Calu3 (cell line): ENCODE data around the gene ABCB10. TPM values are rescaled to one million over a fixed set of nuclear protein-coding genes. Genes with fewer than 3 reads are reported as not detected.
"Not testable (repeated sequence)": the region's sequence is repeated elsewhere in the genome, so short reads cannot be mapped to it uniquely, and the experiment has no call there.

Experiments used
- BruUV-seq: library from RNA; stranded (reverse); fragments of 400-500 nt; replicated peaks from 2 replicates; lab custom pipeline; 2021; lab: Mats Ljungman, UMichigan
- CTCF ChIA-PET: fragments of 300-600 bp; sonication (Branson Sonifier 250); formaldehyde crosslinking; loops from one replicate; lab custom pipeline; 2022; ENCODE audit warnings: antibody characterized with exemption; lab: Charles Lee
- DNase-seq: peaks from one replicate; pipeline ENCODE4 v3.0.0; 2022
- H3K27ac Mint-ChIP-seq: one replicate; pipeline ENCODE4 v1.8.0; 2022; ENCODE audit warnings: mixed read lengths; ENCODE audit not compliant: unreplicated experiment
- H3K27me3 Mint-ChIP-seq: one replicate; pipeline ENCODE4 v1.8.0; 2022; ENCODE audit warnings: mixed read lengths; ENCODE audit not compliant: unreplicated experiment
- H3K36me3 Mint-ChIP-seq: one replicate; pipeline ENCODE4 v1.8.0; 2022; ENCODE audit warnings: mild to moderate bottlenecking, moderate library complexity, mixed read lengths; ENCODE audit not compliant: insufficient read depth, unreplicated experiment
- H3K4me1 Mint-ChIP-seq: one replicate; pipeline ENCODE4 v1.8.0; 2022; ENCODE audit warnings: mild to moderate bottlenecking, low read depth, mixed read lengths; ENCODE audit not compliant: unreplicated experiment
- H3K4me3 Mint-ChIP-seq: one replicate; pipeline ENCODE4 v1.8.0; 2022; ENCODE audit warnings: mild to moderate bottlenecking, low read depth, moderate library complexity, mixed read lengths; ENCODE audit not compliant: unreplicated experiment
- H3K9me3 Mint-ChIP-seq: one replicate; pipeline ENCODE4 v1.8.0; 2022; ENCODE audit warnings: low read depth, mixed read lengths; ENCODE audit not compliant: unreplicated experiment
- intact Hi-C: fragments of 100-400 bp; cut with micrococcal nuclease; formaldehyde crosslinking; loops from one replicate; pipeline ENCODE4 v1.10.0; 2022; ENCODE audit not compliant: unreplicated experiment
- total RNA-seq: library from RNA; stranded (reverse); gene quantifications from 2 replicates; pipeline ENCODE4 v1.2.3, GENCODE V29; 2022
- TF ChIP-seq, protein P1 (sequence below): fragments of 200-600 bp; IDR thresholded peaks from one replicate; pipeline ENCODE4 v1.8.0; 2022; ENCODE audit warnings: antibody characterized with exemption; ENCODE audit not compliant: unreplicated experiment

The ABCB10 gene
- total RNA-seq, 1 experiment from 2014 or later = 19.9 TPM

DNA sequence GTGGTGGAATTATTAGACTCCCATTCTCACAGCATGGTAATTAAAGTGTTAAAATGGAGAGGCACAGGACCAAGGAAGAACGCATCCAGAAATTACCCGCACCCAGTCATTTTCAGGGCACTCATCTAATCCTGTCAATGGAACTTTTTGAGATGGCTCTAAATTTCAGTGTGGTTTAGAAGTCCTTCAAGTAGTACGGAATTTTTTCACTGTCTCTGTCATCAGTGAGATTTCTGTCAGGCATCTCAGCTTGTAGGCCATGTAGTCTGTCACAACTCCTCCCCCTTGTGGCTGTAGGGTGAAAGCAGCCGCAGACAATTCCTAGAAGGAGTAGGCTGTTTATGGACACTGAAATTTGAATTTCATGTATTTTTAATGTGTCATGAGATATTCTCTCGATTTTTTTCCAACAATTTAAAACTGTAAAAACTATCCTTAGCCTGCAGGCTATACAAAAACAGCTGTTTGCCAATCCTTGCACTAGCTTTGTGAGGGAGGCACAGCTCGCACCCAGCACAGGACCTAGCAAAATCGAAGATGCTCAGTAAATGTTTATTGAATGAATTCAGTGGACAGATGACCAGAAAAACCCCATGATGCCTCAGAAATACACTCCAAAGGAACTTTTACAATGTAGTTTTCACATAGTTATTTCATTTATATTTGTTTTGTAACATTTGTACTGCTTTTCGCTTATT is 43.8 kb downstream of the ABCB10 start:
- TF ChIP-seq, protein P1, sequence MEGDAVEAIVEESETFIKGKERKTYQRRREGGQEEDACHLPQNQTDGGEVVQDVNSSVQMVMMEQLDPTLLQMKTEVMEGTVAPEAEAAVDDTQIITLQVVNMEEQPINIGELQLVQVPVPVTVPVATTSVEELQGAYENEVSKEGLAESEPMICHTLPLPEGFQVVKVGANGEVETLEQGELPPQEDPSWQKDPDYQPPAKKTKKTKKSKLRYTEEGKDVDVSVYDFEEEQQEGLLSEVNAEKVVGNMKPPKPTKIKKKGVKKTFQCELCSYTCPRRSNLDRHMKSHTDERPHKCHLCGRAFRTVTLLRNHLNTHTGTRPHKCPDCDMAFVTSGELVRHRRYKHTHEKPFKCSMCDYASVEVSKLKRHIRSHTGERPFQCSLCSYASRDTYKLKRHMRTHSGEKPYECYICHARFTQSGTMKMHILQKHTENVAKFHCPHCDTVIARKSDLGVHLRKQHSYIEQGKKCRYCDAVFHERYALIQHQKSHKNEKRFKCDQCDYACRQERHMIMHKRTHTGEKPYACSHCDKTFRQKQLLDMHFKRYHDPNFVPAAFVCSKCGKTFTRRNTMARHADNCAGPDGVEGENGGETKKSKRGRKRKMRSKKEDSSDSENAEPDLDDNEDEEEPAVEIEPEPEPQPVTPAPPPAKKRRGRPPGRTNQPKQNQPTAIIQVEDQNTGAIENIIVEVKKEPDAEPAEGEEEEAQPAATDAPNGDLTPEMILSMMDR = peak; percentile 85
- Mint-ChIP-seq H3K9me3 (no peaks in the 10 kb centered on the region), H3K27me3 (no peaks in the 10 kb centered on the region), H3K4me3 (no peak overlapping the region), H3K36me3 (peaks cover 6% of the 10 kb centered on the region), H3K4me1 (peaks cover 6% of the 10 kb centered on the region), H3K27ac (no peak overlapping the region)
- CTCF ChIA-PET = interaction anchor here (0.7 to 0.9 kb wide), 2 partner anchors 44 to 260 kb away, joined by 4 read pairs; partner anchors contain the start of gene ABCB10
- intact Hi-C loops = loop anchor here (1.0 kb wide), 1 partner anchor 256 kb away; no protein-coding TSS in a partner anchor
- no TSS peak for BruUV-seq
- peak; percentile 78 for DNase-seq

DNA sequence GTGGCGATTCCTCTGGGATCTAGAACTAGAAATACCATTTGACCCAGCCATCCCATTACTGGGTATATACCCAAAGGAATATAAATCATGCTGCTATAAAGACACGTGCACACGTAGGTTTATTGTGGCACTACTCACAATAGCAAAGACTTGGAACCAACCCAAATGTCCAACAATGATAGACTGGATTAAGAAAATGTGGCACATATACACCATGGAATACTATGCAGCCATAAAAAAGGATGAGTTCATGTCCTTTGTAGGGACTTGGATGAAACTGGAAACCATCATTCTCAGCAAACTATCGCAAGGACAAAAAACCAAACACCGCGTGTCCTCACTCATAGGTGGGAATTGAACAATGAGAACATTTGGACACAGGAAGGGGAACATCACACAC is 46.9 kb downstream of the ABCB10 start:
- DNase-seq, CTCF ChIA-PET, H3K27ac Mint-ChIP-seq, H3K27me3 Mint-ChIP-seq, H3K9me3 Mint-ChIP-seq, H3K4me3 Mint-ChIP-seq, intact Hi-C loops, BruUV-seq: not testable (repeated sequence)
- H3K4me1 Mint-ChIP-seq = peaks cover 19% of the 10 kb centered on the region
- H3K36me3 Mint-ChIP-seq = peaks cover 24% of the 10 kb centered on the region

DNA sequence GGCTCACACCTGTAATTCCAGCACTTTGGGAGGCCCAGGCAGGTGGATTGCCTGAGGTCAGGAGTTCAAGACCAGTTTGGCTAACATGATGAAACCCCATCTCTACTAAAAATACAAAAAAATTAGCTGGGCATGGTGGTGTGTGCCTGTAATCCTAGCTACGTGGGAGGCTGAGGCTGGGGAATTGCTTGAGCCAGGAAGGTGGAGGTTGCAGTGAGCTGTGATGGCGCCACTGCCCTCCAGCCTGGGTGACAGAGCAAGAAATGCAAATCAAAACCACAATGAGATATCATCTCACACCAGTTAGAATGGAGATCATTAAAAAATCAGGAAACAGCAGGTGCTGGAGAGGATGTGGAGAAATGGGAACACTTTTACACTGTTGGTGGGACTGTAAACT is 47.3 kb downstream of the ABCB10 start:
- intact Hi-C loops, CTCF ChIA-PET, BruUV-seq, H3K9me3 Mint-ChIP-seq, H3K4me3 Mint-ChIP-seq, H3K27me3 Mint-ChIP-seq, H3K27ac Mint-ChIP-seq, DNase-seq: not testable (repeated sequence)
- Mint-ChIP-seq H3K4me1 (peaks cover 19% of the 10 kb centered on the region), H3K36me3 (peaks cover 24% of the 10 kb centered on the region)

DNA sequence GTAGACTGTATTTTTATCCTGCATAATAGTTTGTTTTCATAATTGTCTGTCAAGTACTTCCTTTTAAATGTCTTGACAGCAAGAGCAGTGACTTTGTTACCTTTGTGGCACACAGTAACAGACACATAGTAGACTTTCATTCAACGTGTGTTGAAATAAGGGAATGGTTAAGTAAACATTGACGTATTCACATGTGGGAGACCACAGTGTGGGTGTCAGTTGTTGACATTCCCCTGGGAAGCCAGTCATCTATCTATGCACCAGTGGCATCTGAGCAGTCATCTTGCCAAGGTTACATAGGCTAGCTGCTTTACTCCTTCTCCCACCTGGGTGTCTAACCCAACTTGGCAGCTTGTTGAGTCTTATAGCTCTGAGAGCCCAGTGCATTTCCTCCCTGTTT is 48.9 kb downstream of the ABCB10 start:
- TF ChIP-seq, protein P1 = no peak
- DNase-seq = no peak
- no TSS peak for BruUV-seq
- no peaks in the 10 kb centered on the region for H3K27me3 Mint-ChIP-seq
- peaks cover 19% of the 10 kb centered on the region for H3K4me1 Mint-ChIP-seq
- peaks cover 24% of the 10 kb centered on the region for H3K36me3 Mint-ChIP-seq
- peak overlapping the region; percentile 94 for H3K4me3 Mint-ChIP-seq
- intact Hi-C loops = no loop called here
- CTCF ChIA-PET = no interaction called here
- no peaks in the 10 kb centered on the region for H3K9me3 Mint-ChIP-seq
- peak overlapping the region; percentile 99 for H3K27ac Mint-ChIP-seq

DNA sequence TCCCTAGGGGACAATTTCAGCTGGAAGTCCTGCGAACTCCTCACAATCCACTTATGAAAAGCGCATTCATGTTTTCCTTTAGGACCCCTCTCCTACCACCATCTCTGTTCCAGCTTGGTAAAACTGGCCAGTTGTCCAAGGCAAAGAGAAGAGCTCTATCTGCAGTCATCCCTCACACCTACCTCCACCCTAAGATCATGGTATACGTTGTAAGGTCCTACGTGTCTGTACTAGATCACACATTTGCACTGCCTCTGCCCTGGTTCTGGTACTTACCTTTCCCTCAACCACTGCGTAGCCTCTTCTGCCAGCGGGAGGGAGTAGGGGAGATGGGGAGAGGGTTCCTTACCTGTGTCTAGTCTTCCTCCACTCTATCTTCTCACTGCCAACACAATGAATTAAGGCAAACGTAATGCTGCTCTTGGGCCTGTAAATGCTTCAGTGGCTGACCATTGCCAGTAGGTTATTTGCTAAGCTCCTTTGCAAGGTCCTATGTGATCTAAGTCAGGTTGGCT is 49.6 kb downstream of the ABCB10 start:
- H3K9me3 Mint-ChIP-seq = no peaks in the 10 kb centered on the region
- CTCF ChIA-PET = interaction anchor here (1.1 kb wide), 1 partner anchor 56 kb away, joined by 3 read pairs; no protein-coding TSS in a partner anchor
- peak overlapping the region; percentile 94 for H3K4me3 Mint-ChIP-seq
- no TSS peak for BruUV-seq
- intact Hi-C loops = no loop called here
- DNase-seq = no peak
- H3K36me3 Mint-ChIP-seq = peaks cover 24% of the 10 kb centered on the region
- peaks cover 19% of the 10 kb centered on the region for H3K4me1 Mint-ChIP-seq
- TF ChIP-seq, protein P1 = no peak
- peak overlapping the region; percentile 99 for H3K27ac Mint-ChIP-seq
- H3K27me3 Mint-ChIP-seq = no peaks in the 10 kb centered on the region
